K562 (cell line): Measurements from ENCODE around the gene TSSK2. TPM values are rescaled to one million over a fixed set of nuclear protein-coding genes. Genes with fewer than 3 reads are reported as not detected.

Source experiments
- ARHGAP35 ChIP-seq: fragments of 450-650 bp; IDR thresholded peaks from 2 replicates; pipeline ENCODE4 v1.6.1; 2018; ENCODE audit not compliant: partially characterized antibody
- BCLAF1 ChIP-seq, 2 experiments: fragments of 450-650 bp in 1 of 2; IDR thresholded peaks; 2 replicates each; pipeline ENCODE4 v1.6.1; 2011 to 2017; ENCODE audit warnings: low read depth in 2 of 2, antibody characterized with exemption in 1 of 2, borderline replicate concordance in 1 of 2, low read length in 1 of 2, mild to moderate bottlenecking in 1 of 2, mixed read lengths in 1 of 2; ENCODE audit not compliant: control insufficient read depth in 1 of 2
- ZBTB7A ChIP-seq: IDR thresholded peaks from 2 replicates; pipeline ENCODE4 v1.6.1; 2011; ENCODE audit warnings: low read depth, mild to moderate bottlenecking, low read length, moderate library complexity, borderline replicate concordance; ENCODE audit not compliant: control insufficient read depth
- polyA plus RNA-seq, 8 experiments: library from polyadenylated mRNA; depleted of rRNA in 4 of 8; stranded (reverse) in 5 of 8; unstranded in 3 of 8; fragments of >200 nt; fragmentation: Nextera tagmentation in 2 of 8; fragmentation: Illumina TruSeq in 1 of 8; extraction: Ambion mirVana in 2 of 8; extraction: Trizol in 1 of 8; gene quantifications; 2 replicates each; pipeline versions ENCODE4 v1.2.1 to v1.2.3, GENCODE V29; 2011 to 2014; ENCODE audit warnings: inconsistent platforms in 1 of 8, missing spikeins in 1 of 8
- total RNA-seq, 7 experiments: library from RNA; depleted of rRNA in 6 of 7; stranded (reverse); fragments of >200 nt in 6 of 7; fragmentation: Illumina TruSeq in 2 of 7; extraction: Trizol in 2 of 7; gene quantifications; 2 replicates each; pipeline versions ENCODE4 v1.2.1 to v1.2.3, GENCODE V29; 2011 to 2021; ENCODE audit warnings: low replicate concordance in 1 of 7

TSSK2 gene
- total and polyA plus RNA-seq, 9 of the 15 experiments (the other 6 are each of a cell fraction or from before 2014, with no cell fraction given), result 0.04 TPM; not detected in 8

DNA sequence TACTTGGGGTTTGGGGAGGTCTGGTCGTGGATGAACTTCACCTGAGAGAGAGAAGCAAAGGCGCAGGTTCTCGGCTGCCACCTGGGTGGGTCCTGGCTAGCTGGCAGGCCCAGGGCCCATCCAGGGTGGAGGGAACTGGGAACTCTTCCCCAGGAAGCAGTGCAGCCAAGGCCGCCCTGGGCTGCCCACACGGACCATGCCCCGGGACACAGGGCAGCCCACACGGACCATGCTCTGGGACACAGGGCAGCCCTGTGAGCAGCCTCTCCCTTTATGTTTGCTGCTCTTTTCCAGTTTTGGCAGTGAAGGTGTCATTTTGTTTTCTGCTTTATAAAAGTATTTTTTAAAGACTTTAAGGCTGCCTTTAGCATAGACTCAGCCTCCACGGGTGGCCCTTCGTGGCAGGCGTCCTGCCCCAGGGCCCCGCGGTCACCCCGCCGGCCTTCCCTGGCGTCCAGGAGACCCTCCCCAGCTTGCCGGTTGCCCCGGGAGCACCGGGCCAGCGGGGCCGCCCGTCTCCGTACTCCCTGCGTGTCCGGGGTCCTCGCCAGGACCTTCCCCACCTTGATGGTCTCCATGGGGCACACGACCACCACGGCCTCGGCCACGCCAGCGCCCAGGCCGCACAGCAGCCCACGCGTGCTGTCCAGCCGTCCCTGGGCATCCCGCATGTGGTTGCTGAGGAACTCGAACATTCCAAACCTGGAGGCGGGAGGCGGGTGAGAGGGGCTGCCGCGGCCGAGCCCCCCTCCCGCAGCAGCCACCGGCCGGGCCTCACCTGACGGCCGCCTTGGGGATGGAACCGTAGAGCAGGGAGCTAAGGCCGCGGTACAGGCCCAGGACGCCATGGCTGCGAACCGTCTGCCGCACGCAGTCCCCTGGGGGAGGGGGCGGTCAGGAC is 46.3 kb downstream of the TSSK2 start (continued):
- TF ChIP-seq BCLAF1 (IDR thresholded peaks at IDR 0.05; ENCODE audit: borderline replicate concordance in 1 of 2, control insufficient read depth in 1 of 2, low read depth in 2 of 2, low read length in 1 of 2) (no peak), ARHGAP35 (no peak), ZBTB7A (no peak)
